ENCODE data around the gene ZMIZ1. TPM values are rescaled to one million over a fixed set of nuclear protein-coding genes. Genes with fewer than 3 reads are reported as not detected.

ZMIZ1 gene
- polyA plus RNA-seq, 1 donor from 2014 or later: 26.8 TPM

GRCh38 chr10:79119306-79119705 lies 50.5 kb downstream of the ZMIZ1 start:
- Histone ChIP-seq H3K36me3 (ENCODE audit: insufficient read depth, low read length) (peaks cover 12% of the 10 kb centered on the region), H3K27ac (ENCODE audit: low read length) (no peak overlapping the region), H3K9me3 (ENCODE audit: low read length) (no peaks in the 10 kb centered on the region), H4K20me1 (ENCODE audit: insufficient read depth) (peaks cover 7% of the 10 kb centered on the region), H3K9me2 (ENCODE audit: insufficient read depth, low read length) (no peaks in the 10 kb centered on the region), H3K79me2 (replicated peaks; ENCODE audit: insufficient read depth, low read length) (peaks cover 52% of the 10 kb centered on the region), H3K4me3 (ENCODE audit: low read length) (no peak overlapping the region), H3K27me3 (ENCODE audit: insufficient read depth, low read depth, low read length) (no peaks in the 10 kb centered on the region), H3K4me2 (ENCODE audit: low read length) (no peak overlapping the region), H3F3A (ENCODE audit: insufficient read depth, low read length, poor library complexity, severe bottlenecking) (peaks cover 10% of the 10 kb centered on the region), H3K9ac (ENCODE audit: low read length) (no peak overlapping the region), H2AFZ (ENCODE audit: low read depth, low read length) (no peak overlapping the region)
- TF ChIP-seq EP300 (conservative IDR thresholded peaks at IDR 0.05; ENCODE audit: poor library complexity, severe bottlenecking) (no peak), RAD21 (conservative IDR thresholded peaks at IDR 0.05) (no peak), MXI1 (conservative IDR thresholded peaks at IDR 0.05; ENCODE audit: poor library complexity, severe bottlenecking) (no peak), TAF1 (IDR thresholded peaks at IDR 0.05; ENCODE audit: low read depth) (no peak), SMC3 (conservative IDR thresholded peaks at IDR 0.05; ENCODE audit: poor library complexity) (no peak), EZH2 (IDR thresholded peaks at IDR 0.05; ENCODE audit: borderline replicate concordance, insufficient read depth, low read length, poor library complexity, severe bottlenecking) (no peak), POLR2AphosphoS5 (IDR thresholded peaks at IDR 0.05) (no peak)
- TF ChIP-seq, protein P1, sequence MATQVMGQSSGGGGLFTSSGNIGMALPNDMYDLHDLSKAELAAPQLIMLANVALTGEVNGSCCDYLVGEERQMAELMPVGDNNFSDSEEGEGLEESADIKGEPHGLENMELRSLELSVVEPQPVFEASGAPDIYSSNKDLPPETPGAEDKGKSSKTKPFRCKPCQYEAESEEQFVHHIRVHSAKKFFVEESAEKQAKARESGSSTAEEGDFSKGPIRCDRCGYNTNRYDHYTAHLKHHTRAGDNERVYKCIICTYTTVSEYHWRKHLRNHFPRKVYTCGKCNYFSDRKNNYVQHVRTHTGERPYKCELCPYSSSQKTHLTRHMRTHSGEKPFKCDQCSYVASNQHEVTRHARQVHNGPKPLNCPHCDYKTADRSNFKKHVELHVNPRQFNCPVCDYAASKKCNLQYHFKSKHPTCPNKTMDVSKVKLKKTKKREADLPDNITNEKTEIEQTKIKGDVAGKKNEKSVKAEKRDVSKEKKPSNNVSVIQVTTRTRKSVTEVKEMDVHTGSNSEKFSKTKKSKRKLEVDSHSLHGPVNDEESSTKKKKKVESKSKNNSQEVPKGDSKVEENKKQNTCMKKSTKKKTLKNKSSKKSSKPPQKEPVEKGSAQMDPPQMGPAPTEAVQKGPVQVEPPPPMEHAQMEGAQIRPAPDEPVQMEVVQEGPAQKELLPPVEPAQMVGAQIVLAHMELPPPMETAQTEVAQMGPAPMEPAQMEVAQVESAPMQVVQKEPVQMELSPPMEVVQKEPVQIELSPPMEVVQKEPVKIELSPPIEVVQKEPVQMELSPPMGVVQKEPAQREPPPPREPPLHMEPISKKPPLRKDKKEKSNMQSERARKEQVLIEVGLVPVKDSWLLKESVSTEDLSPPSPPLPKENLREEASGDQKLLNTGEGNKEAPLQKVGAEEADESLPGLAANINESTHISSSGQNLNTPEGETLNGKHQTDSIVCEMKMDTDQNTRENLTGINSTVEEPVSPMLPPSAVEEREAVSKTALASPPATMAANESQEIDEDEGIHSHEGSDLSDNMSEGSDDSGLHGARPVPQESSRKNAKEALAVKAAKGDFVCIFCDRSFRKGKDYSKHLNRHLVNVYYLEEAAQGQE (IDR thresholded peaks at IDR 0.05; ENCODE audit: borderline replicate concordance): no peak
- TF ChIP-seq, protein P2, sequence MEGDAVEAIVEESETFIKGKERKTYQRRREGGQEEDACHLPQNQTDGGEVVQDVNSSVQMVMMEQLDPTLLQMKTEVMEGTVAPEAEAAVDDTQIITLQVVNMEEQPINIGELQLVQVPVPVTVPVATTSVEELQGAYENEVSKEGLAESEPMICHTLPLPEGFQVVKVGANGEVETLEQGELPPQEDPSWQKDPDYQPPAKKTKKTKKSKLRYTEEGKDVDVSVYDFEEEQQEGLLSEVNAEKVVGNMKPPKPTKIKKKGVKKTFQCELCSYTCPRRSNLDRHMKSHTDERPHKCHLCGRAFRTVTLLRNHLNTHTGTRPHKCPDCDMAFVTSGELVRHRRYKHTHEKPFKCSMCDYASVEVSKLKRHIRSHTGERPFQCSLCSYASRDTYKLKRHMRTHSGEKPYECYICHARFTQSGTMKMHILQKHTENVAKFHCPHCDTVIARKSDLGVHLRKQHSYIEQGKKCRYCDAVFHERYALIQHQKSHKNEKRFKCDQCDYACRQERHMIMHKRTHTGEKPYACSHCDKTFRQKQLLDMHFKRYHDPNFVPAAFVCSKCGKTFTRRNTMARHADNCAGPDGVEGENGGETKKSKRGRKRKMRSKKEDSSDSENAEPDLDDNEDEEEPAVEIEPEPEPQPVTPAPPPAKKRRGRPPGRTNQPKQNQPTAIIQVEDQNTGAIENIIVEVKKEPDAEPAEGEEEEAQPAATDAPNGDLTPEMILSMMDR (IDR thresholded peaks at IDR 0.05; ENCODE audit: poor library complexity, severe bottlenecking): no peak

- no peak overlapping the region for H2AFZ ChIP-seq (ENCODE audit: low read depth, low read length)
- H3K9me3 ChIP-seq (ENCODE audit: low read length): no peaks in the 10 kb centered on the region
- no peak overlapping the region for H3K4me3 ChIP-seq (ENCODE audit: low read length)
- peaks cover 7% of the 10 kb centered on the region for H4K20me1 ChIP-seq (ENCODE audit: insufficient read depth)
- no peaks in the 10 kb centered on the region for H3K9me2 ChIP-seq (ENCODE audit: insufficient read depth, low read length)
- H3K4me2 ChIP-seq (ENCODE audit: low read length): no peak overlapping the region
- H3K79me2 ChIP-seq (replicated peaks; ENCODE audit: insufficient read depth, low read length): peaks cover 19% of the 10 kb centered on the region
- no peak for TF ChIP-seq MXI1 (conservative IDR thresholded peaks at IDR 0.05; ENCODE audit: poor library complexity, severe bottlenecking)
- no peak for TF ChIP-seq POLR2AphosphoS5 (IDR thresholded peaks at IDR 0.05)
- TF ChIP-seq TAF1 (IDR thresholded peaks at IDR 0.05; ENCODE audit: low read depth): no peak
- TF ChIP-seq, protein P1 (IDR thresholded peaks at IDR 0.05; ENCODE audit: borderline replicate concordance): no peak
- TF ChIP-seq, protein P2 (IDR thresholded peaks at IDR 0.05; ENCODE audit: poor library complexity, severe bottlenecking): no peak
- H3K27me3 ChIP-seq (ENCODE audit: insufficient read depth, low read depth, low read length): no peaks in the 10 kb centered on the region
- no peak overlapping the region for H3K27ac ChIP-seq (ENCODE audit: low read length)
- no peak overlapping the region for H3K9ac ChIP-seq (ENCODE audit: low read length)
- peaks cover 9% of the 10 kb centered on the region for H3K36me3 ChIP-seq (ENCODE audit: insufficient read depth, low read length)
- H3F3A ChIP-seq (ENCODE audit: insufficient read depth, low read length, poor library complexity, severe bottlenecking): no peaks in the 10 kb centered on the region
Measured at GRCh38 chr10:79123547-79123963, 54.8 kb downstream of the ZMIZ1 start.
